ENCODE results near the gene ZSCAN26.

The ZSCAN26 gene

GRCh38 chr6:28266962-28267694, at the start of gene ZSCAN26:
TSS of gene ZSCAN26 (plus strand) at chr6:28267143. CDS start at chr6:28271920, 4,777 bp downstream.
- peak; percentile 90 for DNase-seq

DNA sequence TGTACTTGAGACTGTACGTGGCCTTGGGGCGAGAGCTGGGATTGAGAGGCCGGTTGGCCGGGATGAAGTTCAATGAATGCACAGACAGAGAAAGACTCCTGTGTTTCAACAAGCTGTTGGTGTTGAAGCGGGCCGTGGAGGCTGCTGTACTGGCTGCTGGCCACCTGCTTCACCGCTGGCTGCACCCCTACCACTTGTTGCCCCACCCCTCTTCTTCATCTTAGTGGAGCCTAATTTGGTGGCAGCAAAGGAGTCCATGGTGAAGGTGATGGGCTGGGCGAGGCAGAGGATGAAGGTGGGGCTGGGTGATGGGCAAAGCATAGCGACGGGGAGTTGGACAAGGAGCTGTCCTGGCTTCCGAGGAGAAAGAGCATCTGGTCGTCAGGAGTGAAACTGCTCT, 49.1 kb upstream of the ZSCAN26 start:
- no peak for DNase-seq

- DNase-seq = peak; percentile 80
Observed at GRCh38 chr6:28218312-28219248, 48.4 kb upstream of the ZSCAN26 start.

- DNase-seq = no peak
Observed at GRCh38 chr6:28220257-28221133, 46.4 kb upstream of the ZSCAN26 start.

DNA sequence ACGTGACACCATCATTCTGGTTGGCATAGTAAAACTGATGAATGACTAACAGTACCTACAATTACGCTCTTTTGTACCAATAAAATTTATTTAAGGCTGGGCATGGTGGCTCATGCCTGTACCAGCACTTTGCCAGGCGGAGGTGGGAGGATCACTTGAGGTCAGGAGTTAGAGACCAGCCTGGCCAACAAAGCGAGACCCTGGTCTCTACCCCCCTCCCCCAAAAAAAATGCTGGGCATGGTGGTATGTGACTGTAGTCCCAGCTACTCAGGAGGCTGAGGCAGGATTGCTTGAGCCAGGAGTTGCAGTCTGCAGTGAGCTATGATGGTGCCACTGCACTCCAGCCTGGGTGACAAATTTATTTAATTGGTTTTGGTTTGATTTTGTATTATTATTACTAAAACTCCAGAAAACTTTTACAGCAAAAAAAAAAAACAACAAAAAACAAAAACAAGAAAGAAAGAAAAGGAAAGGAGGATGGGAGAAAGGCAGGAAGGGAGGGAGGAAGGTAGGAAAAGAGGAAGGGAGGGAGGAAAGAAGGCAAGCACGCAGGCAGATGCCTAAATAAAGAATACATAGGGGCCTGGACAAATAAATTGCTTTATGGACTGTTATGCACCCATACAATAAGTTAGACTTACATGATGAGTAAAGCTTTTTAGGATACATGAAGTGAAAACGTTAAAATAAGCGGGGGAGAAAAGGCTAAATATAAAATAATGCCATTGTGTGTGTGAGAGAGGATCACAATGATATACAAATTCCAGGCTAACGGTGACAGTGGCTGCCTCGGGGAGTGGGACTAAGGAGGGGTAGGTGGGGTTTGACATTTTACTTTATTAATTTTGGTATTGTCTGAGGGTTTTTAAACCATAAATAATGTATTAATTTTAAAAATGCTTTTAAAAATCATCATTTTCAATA, 42.5 kb upstream of the ZSCAN26 start:
- no peak for DNase-seq

DNA sequence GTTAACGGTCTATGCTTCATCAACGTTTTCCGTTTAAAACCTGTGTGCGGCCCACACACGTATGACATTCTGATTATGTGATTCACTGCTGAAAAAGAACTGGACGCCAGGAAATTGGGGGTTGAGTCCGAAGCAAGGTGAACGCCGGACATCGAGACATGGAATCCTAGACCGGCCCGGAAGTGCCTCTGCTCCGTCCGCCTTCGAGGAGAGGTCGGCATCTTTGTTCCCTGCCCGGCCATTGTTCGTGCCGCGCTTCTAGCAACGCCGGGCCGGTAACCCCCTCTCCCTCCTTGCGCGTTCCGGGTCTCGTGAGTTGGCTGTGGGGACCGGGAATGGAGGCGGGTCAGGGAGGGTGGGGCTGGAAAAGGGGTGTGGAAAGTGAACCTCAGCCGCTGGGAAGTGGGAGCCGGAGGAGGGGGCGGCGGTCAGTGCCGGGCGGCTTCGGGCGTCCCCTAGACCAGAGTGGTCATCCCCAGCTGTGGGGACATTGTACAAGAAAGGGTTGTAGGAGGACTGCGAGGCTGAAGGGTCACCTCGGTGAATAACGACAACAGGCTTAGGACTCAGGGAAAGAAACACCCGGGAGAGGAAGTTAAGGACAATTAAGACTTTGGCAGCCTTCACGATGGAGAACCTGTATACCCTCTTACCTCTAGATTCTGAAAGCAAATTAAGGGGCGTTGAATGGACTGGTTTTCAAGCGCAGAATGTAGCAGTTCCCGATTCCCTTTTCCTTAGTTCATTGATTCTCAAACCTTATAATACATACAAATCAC, 41.7 kb upstream of the ZSCAN26 start, which contains the start of gene ZSCAN9:
ZSCAN9 (plus strand) TSS at position 220 of the 779 bp plus-strand sequence. CDS start 1,810 bp downstream, outside the sequence.
- DNase-seq = peak; percentile 90

- no peak for DNase-seq
Observed at GRCh38 chr6:28226460-28226859, 40.5 kb upstream of the ZSCAN26 start.

GRCh38 chr6:28232785-28233184, 34.2 kb upstream of the ZSCAN26 start:
- DNase-seq = no peak

- DNase-seq = no peak
Observed at GRCh38 chr6:28235912-28236452, 31.0 kb upstream of the ZSCAN26 start.

- DNase-seq = no peak
Observed at GRCh38 chr6:28239636-28240035, 27.3 kb upstream of the ZSCAN26 start.

DNA sequence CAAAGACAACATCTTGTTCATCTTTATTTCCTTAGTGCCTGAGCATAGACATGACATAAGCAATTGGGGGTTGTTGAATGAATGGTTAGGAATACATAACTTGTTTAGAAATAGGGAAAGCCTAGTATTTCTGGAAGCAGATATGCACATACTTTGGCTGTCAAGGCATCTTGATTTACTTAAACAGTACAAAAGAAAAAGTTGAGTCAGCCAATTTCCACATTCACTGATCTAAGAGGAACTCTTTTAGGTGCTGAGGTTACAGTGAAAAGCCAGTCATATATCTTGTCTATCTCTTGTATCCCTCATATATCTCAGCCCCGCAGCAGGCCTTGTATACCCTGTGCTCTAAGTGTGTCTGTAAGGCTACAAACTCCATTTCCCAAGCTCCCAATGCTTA, 26.5 kb upstream of the ZSCAN26 start:
- DNase-seq = no peak

- no peak for DNase-seq
Observed at GRCh38 chr6:28243946-28244345, 23.0 kb upstream of the ZSCAN26 start.

DNA sequence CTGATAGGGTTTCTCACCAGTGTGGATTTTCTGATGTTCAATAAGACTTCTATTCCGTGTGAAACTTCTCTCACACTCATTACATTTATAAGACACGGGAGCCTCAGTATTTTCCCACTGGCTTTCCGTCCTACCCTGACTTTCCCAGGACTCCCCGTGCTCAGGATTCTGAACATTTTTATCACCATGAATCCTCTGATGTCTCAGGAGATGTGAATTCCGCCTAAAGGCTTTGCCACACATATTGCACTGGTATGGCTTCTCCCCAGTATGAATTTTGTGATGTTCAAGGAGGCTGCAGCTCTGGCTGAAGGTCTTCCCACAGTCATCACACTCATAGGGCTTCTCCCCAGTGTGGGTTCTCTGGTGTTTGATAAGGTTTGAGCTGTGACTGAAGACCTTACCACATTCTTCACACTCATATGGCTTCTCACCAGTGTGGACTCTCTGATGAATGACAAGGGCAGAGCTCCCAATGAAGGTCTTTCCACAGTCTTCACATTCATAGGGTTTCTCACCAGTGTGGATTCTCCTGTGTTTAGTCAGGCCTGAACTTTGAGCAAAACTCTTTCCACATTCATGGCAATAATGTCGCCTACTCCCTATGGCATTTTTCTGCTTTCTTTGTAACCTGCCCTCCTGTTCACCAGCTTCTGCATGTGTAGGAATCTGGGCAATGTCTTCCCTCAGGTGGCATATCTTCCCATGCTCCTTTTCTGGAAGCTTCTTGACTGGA, 21.6 kb upstream of the ZSCAN26 start:
- no peak for DNase-seq

GRCh38 chr6:28248916-28249315, 18.0 kb upstream of the ZSCAN26 start:
- DNase-seq = no peak

DNA sequence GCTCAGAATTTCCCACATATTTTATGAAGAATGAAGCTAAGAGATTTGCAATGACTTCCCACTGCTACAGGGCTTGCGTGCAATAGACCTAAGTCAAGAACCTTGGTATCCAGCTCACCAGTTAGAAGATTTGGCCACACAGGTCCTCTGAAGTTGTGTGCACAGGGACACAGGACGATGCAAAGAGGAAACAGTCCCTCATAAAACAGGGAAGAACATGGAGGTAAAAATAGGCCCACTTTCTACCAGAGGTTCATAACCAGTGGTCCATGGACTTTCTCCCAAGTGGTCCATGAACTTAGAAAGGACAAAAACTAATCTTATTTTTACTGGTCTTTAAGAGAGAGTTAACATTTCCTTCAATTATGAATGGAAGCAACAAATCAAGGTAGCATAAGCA, 16.2 kb upstream of the ZSCAN26 start:
- DNase-seq = no peak

DNA sequence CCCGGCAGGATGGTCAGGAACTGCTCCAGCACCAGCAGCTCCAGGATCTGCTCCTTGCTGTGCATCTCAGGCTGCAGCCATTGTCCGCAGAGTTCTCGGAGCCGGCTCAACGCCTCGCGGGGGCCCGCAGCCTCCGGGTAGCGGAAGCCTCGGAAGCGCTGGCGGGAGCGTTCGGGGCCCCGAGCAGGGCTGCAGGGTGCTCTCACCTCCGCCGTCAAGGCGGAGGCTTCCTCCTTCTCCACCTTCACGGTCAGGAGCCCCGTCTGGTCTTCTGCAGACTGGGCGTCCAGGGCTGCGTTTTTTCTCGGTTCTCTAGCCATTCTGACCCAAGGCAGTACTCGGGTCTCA, 15.3 kb upstream of the ZSCAN26 start:
- DNase-seq = peak; percentile 46

DNA sequence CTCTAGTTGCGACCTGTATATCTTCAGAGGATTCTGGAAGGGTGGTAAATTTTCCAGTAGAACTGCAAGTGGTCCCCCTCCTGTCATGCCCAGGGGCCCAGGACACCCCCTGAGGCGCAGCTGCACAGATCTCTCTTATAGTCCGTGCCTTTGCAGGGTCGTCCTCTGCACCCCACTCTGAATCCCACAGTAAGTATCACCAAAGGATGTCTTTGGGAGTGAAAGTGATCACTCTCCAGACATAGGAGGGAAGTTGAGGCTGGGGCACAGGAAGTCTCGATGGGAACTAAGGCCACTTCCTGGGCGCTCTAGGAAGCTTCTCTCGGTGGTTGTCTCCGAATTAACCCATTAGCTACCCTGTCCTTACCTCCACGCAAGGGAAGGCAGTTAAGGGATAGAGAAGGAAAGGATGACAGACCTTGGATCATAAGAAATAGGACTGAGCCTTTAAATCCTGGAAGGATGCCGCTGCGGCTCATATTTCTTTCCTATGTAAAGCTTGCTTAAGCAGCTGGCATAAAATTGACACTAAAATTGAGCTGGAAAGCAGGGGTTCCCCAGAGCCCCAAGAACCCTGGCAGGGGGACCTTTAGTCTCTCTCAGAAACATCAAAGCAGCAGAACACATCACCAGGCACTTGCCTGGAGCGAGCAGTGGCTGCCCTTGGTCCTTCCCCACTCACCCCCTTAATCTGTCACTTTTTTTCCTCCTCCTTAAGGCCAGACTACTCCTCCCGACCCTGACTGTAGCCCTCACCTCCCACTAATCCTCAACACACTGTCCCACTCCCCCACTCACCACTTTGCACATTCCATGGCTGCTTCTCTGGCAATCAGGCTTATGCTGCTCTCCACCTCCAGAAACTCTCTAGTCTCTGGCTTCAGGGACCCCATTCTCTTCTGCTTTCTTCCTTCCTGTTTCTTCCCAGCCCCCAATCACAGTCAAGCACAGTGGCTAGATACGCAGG, 14.7 kb upstream of the ZSCAN26 start, which contains the start of gene ZKSCAN4:
ZKSCAN4 (minus strand) TSS at position 261 of the 967 bp plus-strand sequence. CDS start 289 bp downstream, outside the sequence.
- DNase-seq = peak; percentile 83

DNA sequence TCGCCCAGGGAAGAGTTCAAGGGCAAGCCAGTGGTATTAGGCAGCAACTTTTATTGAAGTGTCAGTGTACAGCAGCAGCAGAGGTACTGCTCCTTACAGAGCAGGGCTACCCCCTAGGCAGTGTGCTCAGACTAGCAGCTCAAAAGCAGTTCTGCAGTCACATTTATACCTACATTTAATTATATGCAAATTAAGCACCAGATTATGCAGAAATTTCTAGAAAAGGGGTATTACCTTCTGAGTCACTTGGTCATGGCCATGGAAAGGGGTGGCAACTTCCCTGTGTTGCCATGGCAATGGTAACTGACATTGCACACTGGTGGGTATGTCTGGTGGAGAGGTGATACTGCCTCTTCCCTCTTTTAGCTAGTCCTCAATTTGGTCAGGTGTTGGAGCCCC, 12.8 kb upstream of the ZSCAN26 start:
- no peak for DNase-seq
